GM18867 (cell line): ENCODE measurements around the gene OR4M1.
"Not testable (repeated sequence)": the region's sequence is repeated elsewhere in the genome, so short reads cannot be mapped to it uniquely, and the experiment has no call there.

Experiments
- ATAC-seq: cut with Tn5 transposase; IDR thresholded peaks from one replicate; pipeline ENCODE4 v1.9.1; 2021; ENCODE audit warnings: mild to moderate bottlenecking, moderate library complexity; ENCODE audit not compliant: unreplicated experiment

OR4M1 gene

DNA sequence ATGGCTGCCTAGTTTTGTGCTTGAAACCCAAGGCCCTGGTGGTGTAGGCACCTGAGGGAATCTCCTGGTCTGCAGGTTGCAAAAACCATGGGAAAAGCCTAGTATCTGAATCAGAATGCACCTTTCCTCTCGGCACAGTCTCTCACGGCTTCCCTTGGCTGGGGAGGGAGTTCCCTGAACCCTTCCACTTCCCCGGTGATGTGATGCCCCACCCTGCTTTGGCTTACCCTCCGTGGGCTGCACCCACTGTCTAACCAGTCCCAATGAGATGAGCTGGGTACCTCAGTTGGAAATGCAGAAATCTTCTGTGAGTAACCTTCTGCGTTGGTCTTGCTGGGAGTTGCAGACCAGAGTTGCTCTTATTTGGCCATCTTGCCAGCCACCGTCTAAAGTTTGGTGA lies 47.7 kb downstream of the OR4M1 start:
- ATAC-seq, result not testable (repeated sequence)

GRCh38 chr14:19823178-19823577 lies 49.9 kb downstream of the OR4M1 start:
- no peak for ATAC-seq

DNA sequence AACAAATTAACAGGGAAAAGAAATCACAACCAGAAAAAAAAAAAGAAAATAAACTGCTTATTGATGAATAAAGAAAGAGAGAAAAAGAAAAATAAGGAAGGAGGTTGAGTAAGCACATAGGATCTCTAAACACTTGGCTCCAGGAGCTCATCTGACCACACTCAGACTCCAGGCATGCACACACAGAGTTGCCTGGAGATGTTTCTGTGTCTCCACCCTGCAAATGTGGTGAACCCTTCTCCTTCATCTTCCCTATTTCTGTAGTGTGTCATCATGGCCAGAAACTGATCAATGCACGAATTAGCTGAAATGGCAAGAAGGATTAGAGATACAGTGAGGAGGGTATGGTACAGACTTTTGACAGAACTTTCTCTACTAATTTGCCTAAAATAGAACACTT lies 50.5 kb downstream of the OR4M1 start:
- no peak for ATAC-seq

DNA sequence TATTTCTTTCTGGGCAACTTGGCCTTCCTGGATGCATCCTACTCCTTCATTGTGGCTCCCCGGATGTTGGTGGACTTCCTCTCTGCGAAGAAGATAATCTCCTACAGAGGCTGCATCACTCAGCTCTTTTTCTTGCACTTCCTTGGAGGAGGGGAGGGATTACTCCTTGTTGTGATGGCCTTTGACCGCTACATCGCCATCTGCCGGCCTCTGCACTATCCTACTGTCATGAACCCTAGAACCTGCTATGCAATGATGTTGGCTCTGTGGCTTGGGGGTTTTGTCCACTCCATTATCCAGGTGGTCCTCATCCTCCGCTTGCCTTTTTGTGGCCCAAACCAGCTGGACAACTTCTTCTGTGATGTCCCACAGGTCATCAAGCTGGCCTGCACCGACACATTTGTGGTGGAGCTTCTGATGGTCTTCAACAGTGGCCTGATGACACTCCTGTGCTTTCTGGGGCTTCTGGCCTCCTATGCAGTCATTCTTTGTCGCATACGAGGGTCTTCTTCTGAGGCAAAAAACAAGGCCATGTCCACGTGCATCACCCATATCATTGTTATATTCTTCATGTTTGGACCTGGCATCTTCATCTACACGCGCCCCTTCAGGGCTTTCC lies 54.4 kb downstream of the OR4M1 start:
- not testable (repeated sequence) for ATAC-seq

- ATAC-seq, result no peak
These were observed 55.0 kb downstream of the OR4M1 start for GRCh38 chr14:19828314-19828713.
